GM06990 (cell line): ENCODE measurements around the gene RASD2.
"Not testable (repeated sequence)": the region's sequence is repeated elsewhere in the genome, so short reads cannot be mapped to it uniquely, and the experiment has no call there.

ENCODE experiments used
- DNase-seq: peaks from one replicate; pipeline ENCODE4 v3.0.0-alpha.2; 2011; ENCODE audit not compliant: insufficient read length; ENCODE audit errors: extremely low read depth
- H3K27me3 ChIP-seq: replicated peaks from 2 replicates; pipeline ENCODE4 v1.6.0; 2011; ENCODE audit warnings: low read length; ENCODE audit not compliant: control insufficient read depth, insufficient read depth
- H3K36me3 ChIP-seq: 2 replicates; pipeline ENCODE4 v1.5.1; 2011; ENCODE audit warnings: low read length; ENCODE audit not compliant: control insufficient read depth, insufficient read depth
- H3K4me3 ChIP-seq: replicated peaks from 2 replicates; pipeline ENCODE4 v1.5.1; 2011; ENCODE audit warnings: low read depth, mild to moderate bottlenecking, control low read depth, low read length
- CTCF ChIP-seq: IDR thresholded peaks from 2 replicates; pipeline ENCODE4 v1.5.1; 2011; ENCODE audit warnings: low read length, control low read depth, mild to moderate bottlenecking, inconsistent platforms; ENCODE audit not compliant: insufficient read depth, poor library complexity, severe bottlenecking

The RASD2 gene

GRCh38 chr22:35509960-35510359 is 30.7 kb upstream of the RASD2 start:
- Histone ChIP-seq H3K4me3 (no peak overlapping the region), H3K36me3 (no peaks in the 10 kb centered on the region), H3K27me3 (no peaks in the 10 kb centered on the region; the same call in 1 of the 2 replicates)
- DNase-seq = no peak
- no peak for TF ChIP-seq CTCF

GRCh38 chr22:35510481-35510934 is 30.1 kb upstream of the RASD2 start:
- no peak for TF ChIP-seq CTCF
- H3K36me3 ChIP-seq = no peaks in the 10 kb centered on the region
- no peak for DNase-seq

DNA sequence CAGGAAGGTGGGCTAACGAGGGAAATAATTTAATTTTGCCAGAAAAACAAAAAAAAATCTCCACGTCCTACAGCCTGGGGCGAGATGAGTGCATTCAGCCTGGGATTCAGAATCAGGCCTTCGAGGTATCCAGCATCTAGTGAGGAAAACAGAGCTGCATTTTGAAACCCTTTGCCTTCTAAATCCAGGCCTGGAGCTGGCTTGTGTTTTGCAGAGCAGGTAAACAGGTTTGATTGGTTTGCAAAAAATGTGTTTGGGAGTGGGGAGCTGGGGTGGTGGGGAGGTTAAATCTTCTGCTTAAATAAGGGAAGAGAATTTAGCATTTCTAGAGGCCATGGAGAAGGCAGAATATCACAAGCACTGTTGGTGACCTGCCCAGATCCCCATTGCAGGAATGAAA is 29.7 kb upstream of the RASD2 start:
- DNase-seq = no peak
- no peak for TF ChIP-seq CTCF
- H3K27me3 ChIP-seq = no peaks in the 10 kb centered on the region; the same call in 1 of the 2 replicates
- no peaks in the 10 kb centered on the region for H3K36me3 ChIP-seq
- H3K4me3 ChIP-seq = no peak overlapping the region

More at GRCh38 chr22:35510481-35510934, 30.1 kb upstream of the RASD2 start:
- Histone ChIP-seq H3K27me3 (no peaks in the 10 kb centered on the region; the same call in 1 of the 2 replicates), H3K4me3 (no peak overlapping the region)

GRCh38 chr22:35514366-35514765 is 26.3 kb upstream of the RASD2 start:
- H3K27me3 ChIP-seq = no peaks in the 10 kb centered on the region; the same call in none of the 2 replicates
- H3K4me3 ChIP-seq = no peak overlapping the region
- no peaks in the 10 kb centered on the region for H3K36me3 ChIP-seq
- no peak for TF ChIP-seq CTCF
- DNase-seq = no peak

DNA sequence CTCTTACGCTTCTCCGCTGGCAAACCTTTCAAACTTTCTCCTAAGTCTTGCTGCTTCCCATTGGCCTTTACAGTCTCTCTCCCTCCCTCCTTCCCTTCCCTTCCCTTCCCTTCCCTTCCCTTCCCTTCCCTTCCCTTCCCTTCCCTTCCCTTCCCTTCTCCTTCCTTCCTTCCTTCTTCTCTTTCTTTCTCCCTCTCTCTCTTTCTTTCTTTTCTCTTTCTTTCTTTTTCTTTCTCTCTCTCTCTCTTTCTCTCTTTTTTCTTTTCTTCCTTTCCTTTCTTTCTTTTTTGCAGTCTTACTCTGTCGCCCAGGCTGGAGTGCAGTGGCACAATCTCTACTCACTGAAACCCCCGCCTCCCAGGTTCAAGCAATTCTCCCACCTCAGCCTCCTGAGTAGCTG is 24.7 kb upstream of the RASD2 start:
- H3K4me3 ChIP-seq = not testable (repeated sequence)

DNA sequence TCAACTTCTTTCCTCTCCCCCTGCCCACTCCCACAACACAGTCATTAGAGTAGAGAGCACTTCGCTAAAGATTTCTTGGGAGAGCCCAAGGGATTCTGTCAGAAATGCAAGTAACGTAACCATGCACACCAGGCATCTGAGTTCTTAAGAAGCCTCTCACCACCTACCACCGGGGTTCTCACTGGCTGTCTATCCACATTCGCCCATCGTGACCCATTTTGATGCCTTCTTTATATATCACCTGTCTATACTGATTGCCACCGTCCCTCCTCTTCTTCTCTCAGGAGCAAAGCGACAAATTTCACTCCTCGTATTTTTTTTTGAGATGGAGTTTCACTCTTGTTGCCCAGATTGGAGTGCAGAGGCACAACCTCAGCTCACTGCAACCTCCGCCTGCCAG is 23.9 kb upstream of the RASD2 start:
- no peak for TF ChIP-seq CTCF
- H3K36me3 ChIP-seq = no peaks in the 10 kb centered on the region
- no peak for DNase-seq
- H3K27me3 ChIP-seq = no peaks in the 10 kb centered on the region; the same call in none of the 2 replicates
- H3K4me3 ChIP-seq = no peak overlapping the region

More for the DNA sequence above, 24.7 kb upstream of the RASD2 start:
- H3K27me3 ChIP-seq, H3K36me3 ChIP-seq, DNase-seq: not testable (repeated sequence)
